ENCODE data around the gene SLC34A1. TPM values are rescaled to one million over a fixed set of nuclear protein-coding genes. Genes with fewer than 3 reads are reported as not detected.

Gene SLC34A1
- total and polyA plus RNA-seq, 2 of the 13 experiments (the other 11 are each of a cell fraction or from before 2014, with no cell fraction given): 0.03 to 0.20 TPM

DNA sequence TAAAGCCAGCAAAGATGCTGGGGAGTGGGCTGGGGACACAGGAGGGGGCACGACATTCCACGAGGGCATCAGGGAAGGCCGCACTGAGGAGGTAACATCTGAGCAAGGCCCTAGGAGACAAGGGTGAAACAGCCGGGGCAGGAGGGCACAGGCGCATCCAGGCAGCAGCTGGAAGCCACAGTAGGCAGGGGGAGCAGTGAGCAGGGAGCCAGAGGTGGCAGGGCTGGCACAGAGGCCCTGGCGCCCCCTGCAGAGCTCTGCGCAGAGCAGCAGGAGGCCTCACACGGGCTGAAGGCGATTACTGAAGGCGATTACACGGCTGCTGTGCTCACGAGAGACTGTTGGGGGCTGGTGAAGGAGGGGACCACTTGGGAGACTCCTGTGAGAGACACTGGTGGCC, 48.1 kb upstream of the SLC34A1 start (continued):
- TF ChIP-seq SRSF9 (IDR thresholded peaks at IDR 0.05; ENCODE audit: borderline replicate concordance, insufficient read depth, low read depth, low read length, poor library complexity, severe bottlenecking) (no peak), PCBP1 (IDR thresholded peaks at IDR 0.05; ENCODE audit: borderline replicate concordance, low read depth, low read length) (no peak), NAIF1 (CRISPR knock-in tag; IDR thresholded peaks at IDR 0.05; ENCODE audit: borderline replicate concordance) (no peak), ZNF564 (CRISPR knock-in tag; IDR thresholded peaks at IDR 0.05) (no peak), ATRX (CRISPR knock-in tag; IDR thresholded peaks at IDR 0.05; ENCODE audit: borderline replicate concordance) (no peak), TRIM22 (IDR thresholded peaks at IDR 0.05) (no peak), ZFAT (CRISPR knock-in tag; conservative IDR thresholded peaks at IDR 0.05) (no peak), KAT7 (CRISPR knock-in tag; IDR thresholded peaks at IDR 0.05; ENCODE audit: borderline replicate concordance) (no peak), ZNF138 (CRISPR knock-in tag; IDR thresholded peaks at IDR 0.05; ENCODE audit: low read depth) (no peak), KIAA2018 (CRISPR knock-in tag; IDR thresholded peaks at IDR 0.05; ENCODE audit: borderline replicate concordance) (no peak), ZNF569 (CRISPR knock-in tag; IDR thresholded peaks at IDR 0.05; ENCODE audit: borderline replicate concordance) (no peak), ZNF792 (CRISPR knock-in tag; IDR thresholded peaks at IDR 0.05) (no peak), SRSF1 (optimal IDR thresholded peaks at IDR 0.05; ENCODE audit: low read depth, low read length) (no peak), PRMT3 (CRISPR knock-in tag; IDR thresholded peaks at IDR 0.05; ENCODE audit: borderline replicate concordance, low read depth) (no peak), ZNF235 (CRISPR knock-in tag; IDR thresholded peaks at IDR 0.05; ENCODE audit: borderline replicate concordance) (no peak), PTBP1 (IDR thresholded peaks at IDR 0.05; ENCODE audit: low read depth, low read length, poor library complexity, severe bottlenecking) (no peak), NFYC (CRISPR knock-in tag; IDR thresholded peaks at IDR 0.05) (no peak), ZNF234 (CRISPR knock-in tag; conservative IDR thresholded peaks at IDR 0.05) (no peak), ZBTB44 (CRISPR knock-in tag; IDR thresholded peaks at IDR 0.05) (no peak), ZNF224 (CRISPR knock-in tag; IDR thresholded peaks at IDR 0.05) (no peak), ZFP36L2 (CRISPR knock-in tag; IDR thresholded peaks at IDR 0.05) (no peak)
